Adrenal gland (tissue), 5 donors: Measurements from ENCODE around the gene BTBD16.

Experiments
- POLR2A ChIP-seq, 2 donors: fragments of 450-650 bp; IDR thresholded peaks; one replicate each; pipeline ENCODE4 v1.6.1; 2017; ENCODE audit warnings: antibody characterized with exemption in 2 of 2, mild to moderate bottlenecking in 2 of 2, moderate library complexity in 1 of 2
- TF ChIP-seq, protein P1 (sequence below), 6 experiments: fragments of 450-650 bp in 4 of 6; fragments of 200-600 bp in 2 of 6; sonication (generic) in 1 of 6; IDR thresholded peaks; 1 replicate in 5 of 6; 2 replicates in 1 of 6; pipeline versions ENCODE4 v1.5.1 to v1.8.0; 2016 to 2021; ENCODE audit warnings: antibody characterized with exemption in 6 of 6, mild to moderate bottlenecking in 2 of 6, moderate library complexity in 1 of 6
- donor health status: DM: no; HTN: no; CAD: no.

DNA sequence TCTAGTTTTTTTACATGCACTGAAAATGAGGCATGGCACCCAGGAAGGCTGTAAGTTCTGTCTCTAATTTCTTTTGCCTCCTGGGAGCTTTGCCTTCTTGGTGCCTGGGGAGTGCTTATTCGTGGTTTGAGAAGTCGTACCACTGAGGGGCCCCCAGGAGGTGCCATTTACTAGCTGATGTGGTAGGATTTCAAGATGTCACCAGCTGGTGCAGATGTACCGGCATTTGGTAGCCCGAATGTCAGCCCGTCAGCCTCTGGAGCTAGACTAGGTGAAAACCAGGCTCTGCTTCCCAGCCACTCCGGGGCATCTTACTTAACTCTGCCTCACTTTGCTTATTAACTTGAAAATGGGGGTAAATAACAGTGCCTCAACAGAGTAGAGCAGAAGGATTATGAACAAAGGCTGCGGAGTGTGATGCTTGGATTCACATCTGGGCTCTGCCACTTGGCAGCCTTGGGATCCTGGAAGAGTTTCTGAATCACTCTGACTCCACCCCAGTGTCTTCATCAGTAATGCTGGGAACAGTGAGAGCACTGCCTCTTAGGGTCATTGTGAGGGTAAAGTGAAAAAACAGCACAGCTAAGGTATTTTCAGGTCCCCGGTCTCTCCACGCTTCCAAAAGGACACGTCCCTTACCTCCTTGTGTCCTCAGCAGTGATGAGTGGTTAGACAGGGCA, 31.4 kb upstream of the BTBD16 start:
- TF ChIP-seq, protein P1, sequence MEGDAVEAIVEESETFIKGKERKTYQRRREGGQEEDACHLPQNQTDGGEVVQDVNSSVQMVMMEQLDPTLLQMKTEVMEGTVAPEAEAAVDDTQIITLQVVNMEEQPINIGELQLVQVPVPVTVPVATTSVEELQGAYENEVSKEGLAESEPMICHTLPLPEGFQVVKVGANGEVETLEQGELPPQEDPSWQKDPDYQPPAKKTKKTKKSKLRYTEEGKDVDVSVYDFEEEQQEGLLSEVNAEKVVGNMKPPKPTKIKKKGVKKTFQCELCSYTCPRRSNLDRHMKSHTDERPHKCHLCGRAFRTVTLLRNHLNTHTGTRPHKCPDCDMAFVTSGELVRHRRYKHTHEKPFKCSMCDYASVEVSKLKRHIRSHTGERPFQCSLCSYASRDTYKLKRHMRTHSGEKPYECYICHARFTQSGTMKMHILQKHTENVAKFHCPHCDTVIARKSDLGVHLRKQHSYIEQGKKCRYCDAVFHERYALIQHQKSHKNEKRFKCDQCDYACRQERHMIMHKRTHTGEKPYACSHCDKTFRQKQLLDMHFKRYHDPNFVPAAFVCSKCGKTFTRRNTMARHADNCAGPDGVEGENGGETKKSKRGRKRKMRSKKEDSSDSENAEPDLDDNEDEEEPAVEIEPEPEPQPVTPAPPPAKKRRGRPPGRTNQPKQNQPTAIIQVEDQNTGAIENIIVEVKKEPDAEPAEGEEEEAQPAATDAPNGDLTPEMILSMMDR (IDR thresholded peaks at IDR 0.05) = no peak
- TF ChIP-seq POLR2A (IDR thresholded peaks at IDR 0.05) = no peak
